HEK293 (cell line): ENCODE measurements around the gene HSD11B1.

Source experiments
- CTCF ChIA-PET: fragments of 350-600 bp; formaldehyde crosslinking; extraction: SDS; loops from one replicate; lab custom pipeline; 2021; ENCODE audit warnings: antibody characterized with exemption; lab: Yijun Ruan, JAX
- POLR2A ChIA-PET: fragments of 300-600 bp; formaldehyde crosslinking; extraction: SDS; loops from one replicate; lab custom pipeline; 2020; ENCODE audit warnings: antibody characterized with exemption, inconsistent platforms; lab: Yijun Ruan, JAX
- H3K27ac ChIP-seq: fragments of 200-500 bp; sonication (Bioruptor generic); 2 replicates; pipeline ENCODE4 v1.5.1; 2014; ENCODE audit warnings: low read depth, low read length, control low read depth, inconsistent platforms; ENCODE audit errors: extremely low read depth
- H3K36me3 ChIP-seq, 2 experiments: fragments of 200-500 bp in 1 of 2; sonication (Bioruptor generic) in 1 of 2; 1 replicate in 1 of 2; 2 replicates in 1 of 2; pipeline ENCODE4 v1.5.1; 2014 to 2017; ENCODE audit warnings: inconsistent platforms in 2 of 2, low read length in 2 of 2; ENCODE audit not compliant: control insufficient read depth in 2 of 2, insufficient read depth in 1 of 2
- H3K4me1 ChIP-seq: fragments of 200-500 bp; sonication (Bioruptor generic); 2 replicates; pipeline ENCODE4 v1.5.1; 2014; ENCODE audit warnings: mild to moderate bottlenecking, low read length, inconsistent platforms; ENCODE audit not compliant: control insufficient read depth, insufficient read depth
- H3K4me3 ChIP-seq: 2 replicates; pipeline ENCODE4 v1.5.1; 2011; ENCODE audit warnings: low read depth, mild to moderate bottlenecking, control low read depth, low read length, moderate library complexity
- H3K9me3 ChIP-seq: fragments of 200-500 bp; sonication (Bioruptor generic); 2 replicates; pipeline ENCODE4 v1.5.1; 2014; ENCODE audit warnings: low read depth, low read length, inconsistent platforms; ENCODE audit not compliant: control insufficient read depth, insufficient read depth
- FEZF1 ChIP-seq: fragments of 450-650 bp; formaldehyde crosslinking; IDR thresholded peaks from 2 replicates; pipeline ENCODE4 v1.5.1; 2016; ENCODE audit warnings: missing biosample characterization, missing genetic modification characterization
- KLF16 ChIP-seq: fragments of 450-650 bp; formaldehyde crosslinking; IDR thresholded peaks from 2 replicates; pipeline ENCODE4 v1.5.1; 2017; ENCODE audit warnings: missing biosample characterization, missing genetic modification characterization
- KLF8 ChIP-seq: fragments of 450-650 bp; formaldehyde crosslinking; IDR thresholded peaks from 2 replicates; pipeline ENCODE4 v1.5.1; 2016; ENCODE audit warnings: missing biosample characterization, missing genetic modification characterization
- OVOL3 ChIP-seq: fragments of 450-650 bp; formaldehyde crosslinking; IDR thresholded peaks from 2 replicates; pipeline ENCODE4 v1.5.1; 2016; ENCODE audit warnings: missing biosample characterization, missing genetic modification characterization
- ZBTB1 ChIP-seq: fragments of 450-650 bp; formaldehyde crosslinking; IDR thresholded peaks from 2 replicates; pipeline ENCODE4 v1.5.1; 2016; ENCODE audit warnings: missing biosample characterization, missing genetic modification characterization
- ZNF112 ChIP-seq: fragments of 450-650 bp; formaldehyde crosslinking; IDR thresholded peaks from 2 replicates; pipeline ENCODE4 v1.5.0; 2017; ENCODE audit warnings: missing biosample characterization, missing genetic modification characterization
- ZNF114 ChIP-seq: fragments of 450-650 bp; formaldehyde crosslinking; IDR thresholded peaks from 2 replicates; pipeline ENCODE4 v1.5.0; 2017; ENCODE audit warnings: missing biosample characterization, missing genetic modification characterization
- ZNF157 ChIP-seq: fragments of 450-650 bp; formaldehyde crosslinking; IDR thresholded peaks from 2 replicates; pipeline ENCODE4 v1.5.1; 2016; ENCODE audit warnings: missing biosample characterization, missing genetic modification characterization
- ZNF169 ChIP-seq: fragments of 450-650 bp; formaldehyde crosslinking; IDR thresholded peaks from 2 replicates; pipeline ENCODE4 v1.5.1; 2016; ENCODE audit warnings: missing biosample characterization, missing genetic modification characterization
- ZNF184 ChIP-seq: fragments of 450-650 bp; IDR thresholded peaks from 2 replicates; pipeline ENCODE4 v1.5.1; 2018; ENCODE audit warnings: missing biosample characterization, mild to moderate bottlenecking, missing genetic modification characterization
- ZNF2 ChIP-seq: fragments of 450-650 bp; formaldehyde crosslinking; IDR thresholded peaks from 2 replicates; pipeline ENCODE4 v1.5.1; 2016; ENCODE audit warnings: missing biosample characterization, missing genetic modification characterization
- ZNF23 ChIP-seq: fragments of 450-650 bp; formaldehyde crosslinking; IDR thresholded peaks from 2 replicates; pipeline ENCODE4 v1.5.1; 2016; ENCODE audit warnings: missing biosample characterization, missing genetic modification characterization, borderline replicate concordance
- ZNF24 ChIP-seq: fragments of 450-650 bp; formaldehyde crosslinking; IDR thresholded peaks from 2 replicates; pipeline ENCODE4 v1.5.1; 2016; ENCODE audit warnings: missing biosample characterization, missing genetic modification characterization
- ZNF324 ChIP-seq: fragments of 450-650 bp; formaldehyde crosslinking; IDR thresholded peaks from 2 replicates; pipeline ENCODE4 v1.5.1; 2016; ENCODE audit warnings: missing biosample characterization, missing genetic modification characterization
- ZNF335 ChIP-seq: fragments of 450-650 bp; formaldehyde crosslinking; conservative IDR thresholded peaks from 2 replicates; pipeline ENCODE4 v1.5.1; 2016; ENCODE audit warnings: missing biosample characterization, missing genetic modification characterization
- ZNF354C ChIP-seq: fragments of 450-650 bp; formaldehyde crosslinking; IDR thresholded peaks from 2 replicates; pipeline ENCODE4 v1.5.1; 2016; ENCODE audit warnings: missing biosample characterization, missing genetic modification characterization, low read depth, borderline replicate concordance
- ZNF391 ChIP-seq: fragments of 450-650 bp; formaldehyde crosslinking; IDR thresholded peaks from 2 replicates; pipeline ENCODE4 v1.5.1; 2016; ENCODE audit warnings: low read depth, missing biosample characterization, missing genetic modification characterization, borderline replicate concordance
- ZNF521 ChIP-seq: fragments of 450-650 bp; formaldehyde crosslinking; IDR thresholded peaks from 2 replicates; pipeline ENCODE4 v1.5.1; 2017; ENCODE audit warnings: missing biosample characterization, mild to moderate bottlenecking, missing genetic modification characterization
- ZNF544 ChIP-seq: fragments of 450-650 bp; formaldehyde crosslinking; IDR thresholded peaks from 2 replicates; pipeline ENCODE4 v1.5.0; 2017; ENCODE audit warnings: missing biosample characterization, missing genetic modification characterization
- ZNF571 ChIP-seq: fragments of 450-650 bp; formaldehyde crosslinking; IDR thresholded peaks from 2 replicates; pipeline ENCODE4 v1.5.0; 2017; ENCODE audit warnings: missing biosample characterization, missing genetic modification characterization
- ZNF645 ChIP-seq: fragments of 450-650 bp; formaldehyde crosslinking; IDR thresholded peaks from 2 replicates; pipeline ENCODE4; 2016; ENCODE audit warnings: missing biosample characterization, missing genetic modification characterization
- ZNF654 ChIP-seq: fragments of 450-650 bp; formaldehyde crosslinking; IDR thresholded peaks from 2 replicates; pipeline ENCODE4 v1.5.1; 2016; ENCODE audit warnings: low read depth, missing biosample characterization, missing genetic modification characterization
- ZNF776 ChIP-seq: fragments of 450-650 bp; formaldehyde crosslinking; IDR thresholded peaks from 2 replicates; pipeline ENCODE4 v1.5.0; 2017; ENCODE audit warnings: missing biosample characterization, missing genetic modification characterization, borderline replicate concordance
- ZNF791 ChIP-seq: fragments of 450-650 bp; formaldehyde crosslinking; IDR thresholded peaks from 2 replicates; pipeline ENCODE4 v1.5.1; 2016; ENCODE audit warnings: missing biosample characterization, missing genetic modification characterization
- TF ChIP-seq, protein P1 (sequence below): fragments of 450-650 bp; formaldehyde crosslinking; IDR thresholded peaks from 2 replicates; pipeline ENCODE4 v1.5.1; 2016; ENCODE audit warnings: missing biosample characterization, missing genetic modification characterization
- TF ChIP-seq, protein P2 (sequence below): fragments of 450-650 bp; formaldehyde crosslinking; IDR thresholded peaks from 2 replicates; pipeline ENCODE4 v1.5.1; 2016; ENCODE audit warnings: missing biosample characterization, missing genetic modification characterization
- TF ChIP-seq, protein P3 (sequence below): fragments of 450-650 bp; formaldehyde crosslinking; IDR thresholded peaks from 2 replicates; pipeline ENCODE4 v1.5.1; 2016; ENCODE audit warnings: missing biosample characterization, missing genetic modification characterization
- TF ChIP-seq, protein P4 (sequence below): fragments of 450-650 bp; formaldehyde crosslinking; conservative IDR thresholded peaks from 2 replicates; pipeline ENCODE4 v1.5.1; 2016; ENCODE audit warnings: low read depth, missing biosample characterization, missing genetic modification characterization

HSD11B1 gene

DNA sequence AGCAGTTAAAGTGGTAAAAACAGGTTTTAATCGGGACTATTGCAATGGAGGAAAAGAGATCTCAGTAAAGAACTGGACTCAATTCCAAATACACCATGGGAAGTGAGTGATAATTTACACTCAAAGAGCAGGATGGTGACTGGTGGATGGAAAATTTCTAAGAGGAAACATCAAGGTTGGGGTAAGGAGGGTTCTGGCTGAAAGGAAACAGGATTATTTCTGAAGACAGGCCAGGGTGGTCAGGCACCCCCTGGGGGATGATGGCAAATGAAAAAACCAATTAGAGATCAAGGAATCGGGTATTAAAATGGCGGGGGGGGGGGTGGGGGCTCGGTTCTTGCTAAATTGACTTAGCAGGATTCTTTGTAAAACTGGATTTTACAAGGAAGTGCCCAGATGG is 12.3 kb upstream of the HSD11B1 start (continued):
- TF ChIP-seq ZNF791 (tag by site-specific recombination) (no peak), ZNF391 (tag by site-specific recombination) (no peak), ZNF354C (tag by site-specific recombination) (no peak), ZNF571 (tag by site-specific recombination) (no peak), FEZF1 (tag by site-specific recombination) (no peak), ZNF184 (tag by site-specific recombination) (no peak), ZNF23 (tag by site-specific recombination) (no peak), ZNF654 (tag by site-specific recombination) (no peak)

GRCh38 chr1:209692745-209693504 is 11.7 kb upstream of the HSD11B1 start:
- POLR2A ChIA-PET = no interaction called here
- CTCF ChIA-PET = interaction anchor here (0.6 to 8.2 kb wide), 24 partner anchors 8 to 1670 kb away, joined by 3 to 75 read pairs (median 4); no protein-coding TSS in a partner anchor
- H3K4me3 ChIP-seq = no peak overlapping the region
- H3K4me1 ChIP-seq = no peaks in the 10 kb centered on the region
- no peak overlapping the region for H3K27ac ChIP-seq
- H3K9me3 ChIP-seq = no peaks in the 10 kb centered on the region
- H3K36me3 ChIP-seq = no peaks in the 10 kb centered on the region
- TF ChIP-seq ZNF645 (tag by site-specific recombination) (no peak), ZNF112 (tag by site-specific recombination) (no peak), ZNF324 (tag by site-specific recombination) (no peak), ZNF2 (tag by site-specific recombination) (0 out of 2 replicates have a peak, but pooled peaks have one; percentile 39), ZNF776 (tag by site-specific recombination) (no peak), ZNF654 (tag by site-specific recombination) (peak; percentile 97), KLF16 (no peak), ZNF169 (tag by site-specific recombination) (no peak), ZNF157 (no peak), ZNF335 (peak; percentile 30; the same call in 1 of the 2 replicates), ZNF521 (tag by site-specific recombination) (no peak), OVOL3 (tag by site-specific recombination) (no peak), ZNF544 (tag by site-specific recombination) (no peak), ZNF24 (tag by site-specific recombination) (no peak), KLF8 (tag by site-specific recombination) (no peak), ZBTB1 (tag by site-specific recombination) (no peak), ZNF114 (tag by site-specific recombination) (no peak), FEZF1 (tag by site-specific recombination) (no peak)
- TF ChIP-seq, protein P1, sequence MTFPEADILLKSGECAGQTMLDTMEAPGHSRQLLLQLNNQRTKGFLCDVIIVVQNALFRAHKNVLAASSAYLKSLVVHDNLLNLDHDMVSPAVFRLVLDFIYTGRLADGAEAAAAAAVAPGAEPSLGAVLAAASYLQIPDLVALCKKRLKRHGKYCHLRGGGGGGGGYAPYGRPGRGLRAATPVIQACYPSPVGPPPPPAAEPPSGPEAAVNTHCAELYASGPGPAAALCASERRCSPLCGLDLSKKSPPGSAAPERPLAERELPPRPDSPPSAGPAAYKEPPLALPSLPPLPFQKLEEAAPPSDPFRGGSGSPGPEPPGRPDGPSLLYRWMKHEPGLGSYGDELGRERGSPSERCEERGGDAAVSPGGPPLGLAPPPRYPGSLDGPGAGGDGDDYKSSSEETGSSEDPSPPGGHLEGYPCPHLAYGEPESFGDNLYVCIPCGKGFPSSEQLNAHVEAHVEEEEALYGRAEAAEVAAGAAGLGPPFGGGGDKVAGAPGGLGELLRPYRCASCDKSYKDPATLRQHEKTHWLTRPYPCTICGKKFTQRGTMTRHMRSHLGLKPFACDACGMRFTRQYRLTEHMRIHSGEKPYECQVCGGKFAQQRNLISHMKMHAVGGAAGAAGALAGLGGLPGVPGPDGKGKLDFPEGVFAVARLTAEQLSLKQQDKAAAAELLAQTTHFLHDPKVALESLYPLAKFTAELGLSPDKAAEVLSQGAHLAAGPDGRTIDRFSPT (tag by site-specific recombination) = no peak
- TF ChIP-seq, protein P2, sequence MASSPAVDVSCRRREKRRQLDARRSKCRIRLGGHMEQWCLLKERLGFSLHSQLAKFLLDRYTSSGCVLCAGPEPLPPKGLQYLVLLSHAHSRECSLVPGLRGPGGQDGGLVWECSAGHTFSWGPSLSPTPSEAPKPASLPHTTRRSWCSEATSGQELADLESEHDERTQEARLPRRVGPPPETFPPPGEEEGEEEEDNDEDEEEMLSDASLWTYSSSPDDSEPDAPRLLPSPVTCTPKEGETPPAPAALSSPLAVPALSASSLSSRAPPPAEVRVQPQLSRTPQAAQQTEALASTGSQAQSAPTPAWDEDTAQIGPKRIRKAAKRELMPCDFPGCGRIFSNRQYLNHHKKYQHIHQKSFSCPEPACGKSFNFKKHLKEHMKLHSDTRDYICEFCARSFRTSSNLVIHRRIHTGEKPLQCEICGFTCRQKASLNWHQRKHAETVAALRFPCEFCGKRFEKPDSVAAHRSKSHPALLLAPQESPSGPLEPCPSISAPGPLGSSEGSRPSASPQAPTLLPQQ (tag by site-specific recombination) = peak; percentile 53; the same call in 1 of the 2 replicates
- TF ChIP-seq, protein P3, sequence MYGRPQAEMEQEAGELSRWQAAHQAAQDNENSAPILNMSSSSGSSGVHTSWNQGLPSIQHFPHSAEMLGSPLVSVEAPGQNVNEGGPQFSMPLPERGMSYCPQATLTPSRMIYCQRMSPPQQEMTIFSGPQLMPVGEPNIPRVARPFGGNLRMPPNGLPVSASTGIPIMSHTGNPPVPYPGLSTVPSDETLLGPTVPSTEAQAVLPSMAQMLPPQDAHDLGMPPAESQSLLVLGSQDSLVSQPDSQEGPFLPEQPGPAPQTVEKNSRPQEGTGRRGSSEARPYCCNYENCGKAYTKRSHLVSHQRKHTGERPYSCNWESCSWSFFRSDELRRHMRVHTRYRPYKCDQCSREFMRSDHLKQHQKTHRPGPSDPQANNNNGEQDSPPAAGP (tag by site-specific recombination) = no peak
- TF ChIP-seq, protein P4, sequence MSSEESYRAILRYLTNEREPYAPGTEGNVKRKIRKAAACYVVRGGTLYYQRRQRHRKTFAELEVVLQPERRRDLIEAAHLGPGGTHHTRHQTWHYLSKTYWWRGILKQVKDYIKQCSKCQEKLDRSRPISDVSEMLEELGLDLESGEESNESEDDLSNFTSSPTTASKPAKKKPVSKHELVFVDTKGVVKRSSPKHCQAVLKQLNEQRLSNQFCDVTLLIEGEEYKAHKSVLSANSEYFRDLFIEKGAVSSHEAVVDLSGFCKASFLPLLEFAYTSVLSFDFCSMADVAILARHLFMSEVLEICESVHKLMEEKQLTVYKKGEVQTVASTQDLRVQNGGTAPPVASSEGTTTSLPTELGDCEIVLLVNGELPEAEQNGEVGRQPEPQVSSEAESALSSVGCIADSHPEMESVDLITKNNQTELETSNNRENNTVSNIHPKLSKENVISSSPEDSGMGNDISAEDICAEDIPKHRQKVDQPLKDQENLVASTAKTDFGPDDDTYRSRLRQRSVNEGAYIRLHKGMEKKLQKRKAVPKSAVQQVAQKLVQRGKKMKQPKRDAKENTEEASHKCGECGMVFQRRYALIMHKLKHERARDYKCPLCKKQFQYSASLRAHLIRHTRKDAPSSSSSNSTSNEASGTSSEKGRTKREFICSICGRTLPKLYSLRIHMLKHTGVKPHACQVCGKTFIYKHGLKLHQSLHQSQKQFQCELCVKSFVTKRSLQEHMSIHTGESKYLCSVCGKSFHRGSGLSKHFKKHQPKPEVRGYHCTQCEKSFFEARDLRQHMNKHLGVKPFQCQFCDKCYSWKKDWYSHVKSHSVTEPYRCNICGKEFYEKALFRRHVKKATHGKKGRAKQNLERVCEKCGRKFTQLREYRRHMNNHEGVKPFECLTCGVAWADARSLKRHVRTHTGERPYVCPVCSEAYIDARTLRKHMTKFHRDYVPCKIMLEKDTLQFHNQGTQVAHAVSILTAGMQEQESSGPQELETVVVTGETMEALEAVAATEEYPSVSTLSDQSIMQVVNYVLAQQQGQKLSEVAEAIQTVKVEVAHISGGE = no peak
